Activated B cell treated with CpG ODN at 0.5 μM for 24 hours (primary cell): ENCODE data around the gene KCNMA1. TPM values are rescaled to one million over a fixed set of nuclear protein-coding genes. Genes with fewer than 3 reads are reported as not detected.

Experiments
- ATAC-seq: fragments of 200-7000 bp; cut with Tn5 transposase; one replicate; pipeline ENCODE4 v1.10.0; 2021; ENCODE audit warnings: low read depth, mild to moderate bottlenecking, moderate library complexity
- CTCF ChIA-PET: fragments of 350-600 bp; sonication (Branson Sonifier 250); formaldehyde crosslinking; loops from one replicate; lab custom pipeline; 2021; ENCODE audit warnings: antibody characterized with exemption; lab: Charles Lee
- POLR2A ChIA-PET: fragments of 350-600 bp; sonication (Branson Sonifier 250); formaldehyde crosslinking; loops from one replicate; lab custom pipeline; 2021; ENCODE audit warnings: antibody characterized with exemption; lab: Charles Lee
- DNase-seq: peaks from one replicate; pipeline ENCODE4 v3.0.0; 2022
- H3K27ac Mint-ChIP-seq: one replicate; pipeline ENCODE4 v1.8.0; 2020; ENCODE audit warnings: mixed read lengths
- H3K27me3 Mint-ChIP-seq: one replicate; pipeline ENCODE4 v1.8.0; 2021; ENCODE audit warnings: mixed read lengths
- H3K36me3 Mint-ChIP-seq: one replicate; pipeline ENCODE4 v1.8.0; 2021; ENCODE audit warnings: low read depth, mixed read lengths
- H3K4me1 Mint-ChIP-seq: one replicate; pipeline ENCODE4 v1.8.0; 2021; ENCODE audit warnings: mixed read lengths
- H3K4me3 Mint-ChIP-seq: one replicate; pipeline ENCODE4 v1.8.0; 2020; ENCODE audit warnings: mild to moderate bottlenecking, mixed read lengths
- H3K9me3 Mint-ChIP-seq: one replicate; pipeline ENCODE4 v1.8.0; 2020; ENCODE audit warnings: mixed read lengths
- intact Hi-C: fragments of 100-400 bp; cut with micrococcal nuclease; formaldehyde crosslinking; loops from one replicate; pipeline ENCODE4 v1.15.1; 2024
- total RNA-seq: library from RNA; stranded (reverse); gene quantifications from 2 replicates; pipeline ENCODE4 v1.2.3, GENCODE V29; 2022
- TF ChIP-seq, protein P1 (sequence below): fragments of 200-600 bp; IDR thresholded peaks from one replicate; pipeline ENCODE4 v1.8.0; 2022; ENCODE audit warnings: antibody characterized with exemption, mild to moderate bottlenecking

Gene KCNMA1
- total RNA-seq, 1 donor from 2014 or later: 3.7 TPM

DNA sequence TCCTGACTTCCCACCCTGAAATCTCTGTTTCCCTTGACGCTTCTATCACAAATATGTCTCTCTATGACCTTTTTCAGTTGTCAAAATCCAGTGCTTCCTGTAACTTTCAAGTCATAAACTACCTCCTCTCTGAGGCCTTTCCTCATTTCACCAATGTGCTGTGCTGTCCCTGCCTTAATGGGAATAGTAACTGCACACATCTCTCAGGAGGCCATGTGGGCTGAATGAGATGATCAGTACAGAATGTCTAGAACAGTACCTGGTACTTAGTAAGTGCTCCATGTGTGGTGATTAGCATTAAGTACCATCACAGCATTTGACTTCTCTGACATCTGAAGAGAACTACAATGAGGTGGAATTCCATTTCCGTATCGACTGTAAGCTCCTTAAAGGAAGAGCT, 588.5 kb downstream of the KCNMA1 start:
- ATAC-seq (no peak), DNase-seq (no peak)
- no peak overlapping the region for H3K27ac Mint-ChIP-seq
- H3K4me1 Mint-ChIP-seq: no peaks in the 10 kb centered on the region
- H3K9me3 Mint-ChIP-seq: no peaks in the 10 kb centered on the region
- H3K27me3 Mint-ChIP-seq: no peaks in the 10 kb centered on the region
- no peaks in the 10 kb centered on the region for H3K36me3 Mint-ChIP-seq
- ChIA-PET CTCF (no interaction called here), POLR2A (no interaction called here)
- intact Hi-C loops: no loop called here
- H3K4me3 Mint-ChIP-seq: no peak overlapping the region
- TF ChIP-seq, protein P1, sequence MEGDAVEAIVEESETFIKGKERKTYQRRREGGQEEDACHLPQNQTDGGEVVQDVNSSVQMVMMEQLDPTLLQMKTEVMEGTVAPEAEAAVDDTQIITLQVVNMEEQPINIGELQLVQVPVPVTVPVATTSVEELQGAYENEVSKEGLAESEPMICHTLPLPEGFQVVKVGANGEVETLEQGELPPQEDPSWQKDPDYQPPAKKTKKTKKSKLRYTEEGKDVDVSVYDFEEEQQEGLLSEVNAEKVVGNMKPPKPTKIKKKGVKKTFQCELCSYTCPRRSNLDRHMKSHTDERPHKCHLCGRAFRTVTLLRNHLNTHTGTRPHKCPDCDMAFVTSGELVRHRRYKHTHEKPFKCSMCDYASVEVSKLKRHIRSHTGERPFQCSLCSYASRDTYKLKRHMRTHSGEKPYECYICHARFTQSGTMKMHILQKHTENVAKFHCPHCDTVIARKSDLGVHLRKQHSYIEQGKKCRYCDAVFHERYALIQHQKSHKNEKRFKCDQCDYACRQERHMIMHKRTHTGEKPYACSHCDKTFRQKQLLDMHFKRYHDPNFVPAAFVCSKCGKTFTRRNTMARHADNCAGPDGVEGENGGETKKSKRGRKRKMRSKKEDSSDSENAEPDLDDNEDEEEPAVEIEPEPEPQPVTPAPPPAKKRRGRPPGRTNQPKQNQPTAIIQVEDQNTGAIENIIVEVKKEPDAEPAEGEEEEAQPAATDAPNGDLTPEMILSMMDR: no peak

DNA sequence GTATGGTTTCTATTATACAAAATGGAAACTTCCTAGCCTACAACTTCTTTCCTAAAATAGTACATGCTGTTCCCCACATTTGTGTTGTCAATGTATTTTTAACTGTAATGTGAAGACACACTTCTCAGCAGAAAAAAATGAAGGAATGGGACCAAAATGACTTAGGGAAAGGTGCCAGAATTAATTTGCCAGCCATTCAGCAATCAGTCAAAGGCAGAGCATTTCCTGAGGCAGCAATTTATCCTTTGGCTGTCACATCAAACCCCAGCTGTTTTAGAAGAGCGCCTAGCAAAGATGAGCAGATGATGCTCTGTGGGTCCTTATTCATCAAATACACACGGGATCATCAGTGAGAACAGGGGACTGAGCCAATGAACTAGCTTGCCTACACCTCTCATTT, 592.5 kb downstream of the KCNMA1 start:
- Mint-ChIP-seq H3K36me3 (no peaks in the 10 kb centered on the region), H3K27me3 (no peaks in the 10 kb centered on the region), H3K9me3 (no peaks in the 10 kb centered on the region), H3K27ac (no peak overlapping the region), H3K4me1 (peaks cover 8% of the 10 kb centered on the region), H3K4me3 (no peak overlapping the region)
- ATAC-seq: no peak
- intact Hi-C loops: no loop called here
- POLR2A ChIA-PET: no interaction called here
- CTCF ChIA-PET: no interaction called here
- DNase-seq: no peak
- TF ChIP-seq, protein P1: no peak

DNA sequence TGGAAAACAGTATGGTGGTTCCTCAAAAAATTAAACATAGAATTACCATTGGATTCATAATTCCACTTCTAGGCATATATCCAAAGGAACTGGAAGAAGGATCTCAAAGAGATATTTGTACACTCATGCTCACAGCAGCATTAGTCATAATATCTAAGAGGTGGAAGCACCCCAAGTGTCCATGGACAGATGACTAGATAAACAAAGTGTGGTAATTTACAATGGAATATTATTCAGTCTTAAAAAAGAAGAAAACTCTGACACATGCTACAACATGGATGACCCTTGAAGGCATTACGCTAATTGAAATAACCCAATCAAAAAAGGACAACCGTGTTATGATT, 594.2 kb downstream of the KCNMA1 start:
- H3K27ac Mint-ChIP-seq: no peak overlapping the region
- ATAC-seq (no peak), DNase-seq (no peak)

DNA sequence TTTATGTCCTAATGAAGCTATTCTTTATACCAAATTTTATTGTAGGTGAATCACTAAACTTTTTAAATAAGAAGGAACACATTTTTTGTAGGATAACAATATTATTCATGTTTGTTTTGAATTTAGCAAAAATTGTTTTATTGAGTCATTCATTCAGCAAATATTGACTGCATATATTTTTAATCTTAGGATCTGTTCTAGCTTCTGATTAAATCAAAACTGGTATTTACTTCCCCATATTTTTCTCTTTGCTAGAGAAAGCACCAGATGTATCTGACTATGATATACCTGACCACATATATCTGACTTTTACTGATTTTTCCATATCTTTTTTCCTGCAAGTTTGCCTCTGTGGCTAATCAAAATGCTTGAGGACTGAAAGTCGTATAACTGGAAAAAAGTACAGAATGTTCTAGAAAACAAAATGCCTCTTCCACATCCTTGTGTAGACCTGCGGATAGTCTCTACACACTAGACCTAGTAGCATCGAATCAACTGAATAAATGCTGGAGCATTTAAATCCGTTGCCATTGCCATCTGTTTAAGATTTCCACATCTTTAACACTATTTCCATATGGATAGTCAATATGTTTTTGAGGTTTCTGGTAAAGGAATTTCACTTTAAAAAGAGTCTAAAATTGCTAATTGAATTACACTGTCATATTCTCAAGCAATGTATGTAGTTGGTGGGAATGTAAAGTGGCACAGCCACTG, 594.7 kb downstream of the KCNMA1 start:
- ATAC-seq (no peak), DNase-seq (no peak)
- Mint-ChIP-seq H3K36me3 (no peaks in the 10 kb centered on the region), H3K27me3 (no peaks in the 10 kb centered on the region), H3K4me3 (no peak overlapping the region), H3K4me1 (peaks cover 8% of the 10 kb centered on the region), H3K9me3 (no peaks in the 10 kb centered on the region), H3K27ac (no peak overlapping the region)
- intact Hi-C loops: no loop called here
- TF ChIP-seq, protein P1: no peak
- ChIA-PET POLR2A (no interaction called here), CTCF (no interaction called here)

More for the DNA sequence above, 594.2 kb downstream of the KCNMA1 start:
- Mint-ChIP-seq H3K27me3 (no peaks in the 10 kb centered on the region), H3K4me1 (peaks cover 8% of the 10 kb centered on the region), H3K36me3 (no peaks in the 10 kb centered on the region), H3K4me3 (no peak overlapping the region), H3K9me3 (no peaks in the 10 kb centered on the region)
- intact Hi-C loops: no loop called here
- TF ChIP-seq, protein P1: no peak
- POLR2A ChIA-PET: no interaction called here
- CTCF ChIA-PET: no interaction called here

DNA sequence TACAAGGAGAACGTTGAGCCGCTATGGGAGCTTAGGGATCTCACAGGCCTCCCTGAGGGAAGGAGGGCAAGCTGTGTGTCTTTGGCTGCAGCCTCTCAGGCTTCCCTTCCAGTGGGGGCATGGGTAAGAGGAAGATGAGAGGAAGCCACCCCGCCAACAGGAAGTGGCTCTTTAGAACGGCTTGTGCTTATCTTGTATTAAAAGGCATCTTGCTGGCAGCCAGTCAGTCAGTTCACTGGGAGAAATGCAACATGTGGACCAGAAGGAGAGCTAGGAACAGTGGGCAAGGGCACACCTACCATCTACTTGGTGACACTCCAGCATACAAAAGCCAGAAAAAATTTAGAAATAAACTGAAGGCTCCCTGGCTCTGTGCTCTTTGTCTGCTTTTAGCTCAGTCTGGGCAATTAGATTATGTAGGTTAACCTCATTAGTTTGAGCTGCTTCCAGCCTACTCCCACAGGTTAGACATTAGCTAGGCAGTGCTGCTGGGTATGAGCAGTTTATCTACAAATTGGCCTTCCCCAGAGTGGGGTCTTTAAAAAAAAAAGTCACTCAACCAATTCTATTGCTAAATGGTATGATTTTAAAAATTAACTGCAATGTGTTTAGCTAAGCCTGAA, 595.9 kb downstream of the KCNMA1 start:
- intact Hi-C loops: no loop called here
- Mint-ChIP-seq H3K27ac (no peak overlapping the region), H3K4me1 (peaks cover 8% of the 10 kb centered on the region), H3K4me3 (no peak overlapping the region), H3K36me3 (no peaks in the 10 kb centered on the region), H3K27me3 (no peaks in the 10 kb centered on the region), H3K9me3 (no peaks in the 10 kb centered on the region)
- DNase-seq: no peak
- ChIA-PET CTCF (no interaction called here), POLR2A (no interaction called here)
- ATAC-seq: no peak
- TF ChIP-seq, protein P1: no peak
